ENCODE measurements around the gene STARD3.

- no peak for TF ChIP-seq POLR2AphosphoS5 (IDR thresholded peaks at IDR 0.05)
- TF ChIP-seq EZH2 (IDR thresholded peaks at IDR 0.05; ENCODE audit: borderline replicate concordance, insufficient read depth, low read length, poor library complexity, severe bottlenecking), result no peak
- TF ChIP-seq CTCF (IDR thresholded peaks at IDR 0.05; ENCODE audit: poor library complexity, severe bottlenecking), result no peak
- TF ChIP-seq REST (IDR thresholded peaks at IDR 0.05; ENCODE audit: borderline replicate concordance), result no peak
Observed at GRCh38 chr17:39704821-39705551, 68.0 kb downstream of the STARD3 start.

All from neural cell (in vitro differentiated cells).